Activated T-cell treated with anti-CD3 and anti-CD28 coated beads, Interleukin-2, amount 50 U/mL, for 72 hours (primary cell): Measurements from ENCODE around the gene ARPC5L. TPM values are rescaled to one million over a fixed set of nuclear protein-coding genes. Genes with fewer than 3 reads are reported as not detected.

Source experiments
- ATAC-seq, 2 donors: fragments of 150-1000 bp; cut with Tn5 transposase; replicated peaks in 1 of 2; 2 replicates each; pipeline ENCODE4 v1.10.0; 2021; ENCODE audit warnings: moderate library complexity in 2 of 2, mild to moderate bottlenecking in 1 of 2
- DNase-seq, 2 donors: peaks; one replicate each; pipeline ENCODE4 v3.0.0; 2021 to 2022; ENCODE audit warnings: mixed read lengths in 1 of 2
- H3K27ac Mint-ChIP-seq: one replicate; pipeline ENCODE4 v1.8.0; 2022; ENCODE audit warnings: mild to moderate bottlenecking, moderate library complexity, mixed read lengths
- H3K27me3 Mint-ChIP-seq: one replicate; pipeline ENCODE4 v1.8.0; 2022; ENCODE audit warnings: low read depth, mixed read lengths
- H3K36me3 Mint-ChIP-seq, 2 donors: one replicate each; pipeline ENCODE4 v1.8.0; 2022; ENCODE audit warnings: mixed read lengths in 2 of 2, mild to moderate bottlenecking in 1 of 2; ENCODE audit not compliant: insufficient read depth in 2 of 2
- H3K4me1 Mint-ChIP-seq: one replicate; pipeline ENCODE4 v1.8.0; 2022; ENCODE audit warnings: low read depth, mixed read lengths
- H3K4me3 Mint-ChIP-seq, 2 donors: one replicate each; pipeline ENCODE4 v1.8.0; 2022; ENCODE audit warnings: mild to moderate bottlenecking in 2 of 2, mixed read lengths in 2 of 2, moderate library complexity in 2 of 2
- H3K9me3 Mint-ChIP-seq, 2 donors: one replicate each; pipeline ENCODE4 v1.8.0; 2022; ENCODE audit warnings: mixed read lengths in 2 of 2
- total RNA-seq, 2 donors: library from RNA; stranded (reverse); gene quantifications; one replicate each; pipeline ENCODE4 v1.2.3, GENCODE V29; 2022

Gene ARPC5L
- total RNA-seq, 2 donors from 2014 or later, result 116 to 125 TPM

DNA sequence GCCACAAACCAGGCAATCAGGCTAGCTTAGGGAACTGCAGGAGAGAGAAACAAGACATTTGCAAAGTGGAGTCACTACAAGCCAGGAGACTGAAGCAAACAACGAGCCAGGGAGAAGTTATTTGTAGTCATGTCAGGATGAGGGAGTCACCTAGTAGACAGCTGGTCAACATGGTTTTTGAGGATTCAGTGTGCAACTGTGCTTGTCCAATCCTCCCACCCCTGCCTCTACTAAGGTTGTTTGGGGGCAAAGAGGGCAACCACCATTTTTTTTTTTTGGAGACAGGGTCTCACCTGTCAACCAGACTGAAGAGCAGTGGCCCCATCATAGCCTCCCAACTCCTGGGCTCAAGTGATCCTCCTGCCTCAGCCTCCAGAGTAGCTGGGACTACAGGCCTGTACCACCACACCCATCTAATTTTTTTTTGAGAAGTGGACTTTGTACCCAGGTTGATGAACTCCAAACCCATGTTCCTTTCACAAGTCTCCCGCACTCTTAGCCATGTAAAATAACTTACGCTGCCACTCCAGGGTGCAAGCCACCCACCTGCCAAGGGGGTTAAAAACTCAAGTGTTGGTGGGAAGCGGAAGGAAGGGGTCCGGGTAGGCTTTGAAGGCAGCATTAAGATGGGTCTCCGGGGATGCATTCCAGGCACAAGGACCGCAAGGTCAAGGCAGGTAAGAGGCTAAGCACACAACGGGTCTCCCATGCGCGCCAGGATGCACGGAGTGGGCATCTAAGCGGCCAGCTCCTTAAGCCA is 1.2 kb upstream of the ARPC5L start:
- DNase-seq (no peak), ATAC-seq (no peak)
- Mint-ChIP-seq H3K4me3 (peak overlapping the region; percentile 92 to 94), H3K9me3 (no peaks in the 10 kb centered on the region), H3K36me3 (peaks cover 12 to 24% of the 10 kb centered on the region in 2 donors), H3K27ac (peak overlapping the region; percentile 87), H3K27me3 (no peaks in the 10 kb centered on the region), H3K4me1 (peaks cover 41% of the 10 kb centered on the region)

DNA sequence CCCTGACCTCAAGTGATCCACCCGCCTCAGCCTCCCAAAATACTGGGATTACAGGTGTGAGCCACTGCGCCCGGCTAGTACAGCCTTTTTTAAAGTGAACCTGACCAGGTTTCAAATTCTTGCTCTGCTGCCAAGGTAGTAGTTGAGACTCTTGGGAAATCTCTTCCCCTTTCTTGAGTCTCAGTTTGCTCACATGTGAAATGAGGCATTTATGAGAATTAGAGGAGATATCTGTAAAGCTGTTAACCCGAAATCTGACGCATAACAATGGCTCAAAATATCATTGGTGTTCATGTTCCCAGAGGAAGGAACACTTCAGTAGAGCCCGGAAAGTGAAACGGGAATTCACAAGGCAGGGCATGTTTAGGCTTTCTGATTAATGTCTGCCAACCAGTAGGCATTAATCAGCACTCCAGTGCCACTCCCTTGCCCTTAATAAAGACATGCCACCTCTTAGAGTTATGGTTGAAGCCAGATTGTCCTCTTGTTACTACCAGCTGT is 1.5 kb downstream of the ARPC5L start:
- H3K27ac Mint-ChIP-seq, result no peak overlapping the region
- DNase-seq, result no peak
- H3K36me3 Mint-ChIP-seq, result peaks cover 12 to 22% of the 10 kb centered on the region in 2 donors
- no peak for ATAC-seq
- H3K27me3 Mint-ChIP-seq, result no peaks in the 10 kb centered on the region
- H3K4me1 Mint-ChIP-seq, result peaks cover 45% of the 10 kb centered on the region
- H3K9me3 Mint-ChIP-seq, result no peaks in the 10 kb centered on the region
- peak overlapping the region; percentile 37 to 55 for H3K4me3 Mint-ChIP-seq

DNA sequence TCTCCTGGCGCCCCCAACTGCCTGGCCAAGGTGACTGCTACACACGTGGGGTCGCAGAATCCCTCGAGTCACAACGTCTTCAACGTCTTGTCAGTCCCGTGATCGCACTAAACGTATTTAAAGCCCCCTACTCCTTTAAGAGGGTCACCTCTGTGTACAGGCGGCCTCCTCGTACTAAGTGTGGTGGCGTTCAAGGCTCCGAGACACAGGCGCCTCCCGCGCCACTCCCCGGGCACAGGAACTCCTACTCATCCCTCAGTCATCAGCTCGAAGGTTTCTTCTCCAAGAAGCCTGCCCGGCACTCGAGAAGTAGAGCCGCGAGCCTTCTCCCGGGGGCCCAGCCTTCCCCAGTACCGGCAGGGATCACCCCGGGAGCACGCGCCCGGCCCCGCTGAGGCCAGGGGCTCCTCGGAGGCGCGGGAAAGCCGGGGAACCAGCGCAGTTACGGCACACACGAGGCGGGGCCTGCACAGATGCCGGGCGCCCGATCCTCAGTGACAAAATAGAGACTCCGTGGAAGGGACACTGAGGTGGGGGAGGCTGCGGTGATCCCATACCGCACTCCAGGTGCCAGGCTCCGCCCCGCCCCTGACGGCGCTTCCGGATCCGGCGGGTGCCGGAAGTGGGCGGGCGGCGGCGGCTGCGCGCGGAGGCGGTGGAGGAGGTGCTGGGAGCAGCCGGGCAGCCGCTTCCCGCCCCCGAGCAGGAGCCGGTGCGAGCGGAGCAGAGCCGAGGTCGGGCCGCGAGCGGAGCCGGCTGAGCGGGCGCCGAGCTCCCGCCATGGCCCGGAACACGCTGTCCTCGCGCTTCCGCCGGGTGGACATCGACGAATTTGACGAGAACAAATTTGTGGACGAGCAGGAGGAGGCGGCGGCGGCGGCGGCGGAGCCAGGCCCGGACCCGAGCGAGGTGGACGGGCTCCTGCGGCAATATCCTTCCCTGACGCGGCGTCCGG is 6.9 kb downstream of the ARPC5L start:
- H3K9me3 Mint-ChIP-seq, result no peaks in the 10 kb centered on the region
- H3K4me1 Mint-ChIP-seq, result peaks cover 55% of the 10 kb centered on the region
- ATAC-seq (peak; percentile 70 to 72), DNase-seq (peak; percentile 96 to 97)
- no peaks in the 10 kb centered on the region for H3K27me3 Mint-ChIP-seq
- peaks cover 27 to 40% of the 10 kb centered on the region in 2 donors for H3K36me3 Mint-ChIP-seq
- peak overlapping the region; percentile 99 for H3K27ac Mint-ChIP-seq
- peak overlapping the region; percentile 98 for H3K4me3 Mint-ChIP-seq

DNA sequence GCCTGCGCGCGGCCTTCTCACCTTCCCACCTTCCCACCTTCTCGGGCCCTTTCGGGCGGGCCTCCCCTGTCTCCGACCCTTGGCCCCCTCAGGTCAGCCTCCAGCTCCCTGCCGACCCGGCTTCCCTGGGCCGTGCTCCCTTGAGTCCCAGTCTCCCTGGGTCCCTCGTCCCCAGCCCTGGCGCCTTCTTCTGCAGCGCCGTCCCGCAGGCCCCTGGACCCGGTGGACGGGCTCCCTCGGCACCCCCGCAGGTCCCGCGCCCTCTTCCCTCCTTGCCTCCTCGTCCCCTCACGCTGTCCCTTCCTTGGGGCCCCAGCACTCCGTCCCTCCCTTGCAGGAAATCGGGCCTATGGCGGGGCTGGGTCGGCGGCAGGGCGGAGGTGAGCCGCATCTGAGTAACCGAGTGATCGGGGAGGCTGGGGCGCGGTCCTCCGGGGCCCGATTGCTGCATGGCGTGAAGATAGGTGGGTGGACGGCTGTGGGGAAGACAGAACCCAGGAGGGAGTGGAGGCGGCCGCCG is 7.6 kb downstream of the ARPC5L start:
- DNase-seq (peak in 1 of 2 donors; percentile 66), ATAC-seq (peak; percentile 12 to 25)
- H3K27ac Mint-ChIP-seq, result peak overlapping the region; percentile 99
- H3K4me3 Mint-ChIP-seq, result peak overlapping the region; percentile 98
- H3K4me1 Mint-ChIP-seq, result peaks cover 58% of the 10 kb centered on the region
- H3K27me3 Mint-ChIP-seq, result no peaks in the 10 kb centered on the region
- H3K36me3 Mint-ChIP-seq, result peaks cover 27 to 44% of the 10 kb centered on the region in 2 donors
- no peaks in the 10 kb centered on the region for H3K9me3 Mint-ChIP-seq

DNA sequence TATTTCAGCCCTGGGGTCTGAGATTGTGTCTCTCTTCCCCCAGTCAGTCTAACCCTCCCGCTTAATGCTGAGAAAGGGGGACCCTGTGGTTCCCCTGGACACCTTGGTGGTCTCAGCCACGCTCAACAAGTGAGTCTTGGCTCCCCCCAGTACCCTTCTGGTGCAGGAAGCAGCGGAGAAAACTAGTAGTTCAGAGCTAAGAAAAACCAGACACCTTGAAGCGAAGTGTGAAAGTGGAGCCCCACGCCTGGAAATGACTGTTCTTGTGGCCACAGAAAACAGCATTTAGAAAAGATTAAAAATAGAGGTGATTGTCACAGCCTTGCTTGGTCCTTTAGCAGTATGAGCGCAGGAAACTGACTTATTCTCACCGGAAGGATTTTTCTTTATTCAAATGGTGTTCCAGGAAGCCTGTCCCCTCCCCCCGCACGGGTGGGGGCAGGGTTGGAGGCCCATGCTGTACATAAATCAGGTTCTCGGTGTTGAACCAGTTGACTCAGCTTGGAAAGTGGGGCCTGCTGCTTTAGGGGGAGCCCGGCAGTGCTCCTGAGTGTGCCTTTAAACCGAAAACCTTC is 8.1 kb downstream of the ARPC5L start:
- peak; percentile 92 to 95 for DNase-seq
- ATAC-seq, result peak; percentile 71 to 73
- Mint-ChIP-seq H3K9me3 (no peaks in the 10 kb centered on the region), H3K27me3 (no peaks in the 10 kb centered on the region), H3K4me1 (peaks cover 63% of the 10 kb centered on the region), H3K4me3 (peak overlapping the region; percentile 98), H3K36me3 (peaks cover 27 to 49% of the 10 kb centered on the region in 2 donors), H3K27ac (peak overlapping the region; percentile 99)

- H3K9me3 Mint-ChIP-seq, result no peaks in the 10 kb centered on the region
- no peaks in the 10 kb centered on the region for H3K27me3 Mint-ChIP-seq
- peak overlapping the region; percentile 98 for H3K4me3 Mint-ChIP-seq
- peaks cover 27 to 54% of the 10 kb centered on the region in 2 donors for H3K36me3 Mint-ChIP-seq
- peak in 1 of 2 donors; percentile 19 for DNase-seq
- no peak for ATAC-seq
- H3K4me1 Mint-ChIP-seq, result peaks cover 63% of the 10 kb centered on the region
- peak overlapping the region; percentile 99 for H3K27ac Mint-ChIP-seq
Measured at GRCh38 chr9:124870723-124871122, 8.8 kb downstream of the ARPC5L start.

- H3K27ac Mint-ChIP-seq, result peak overlapping the region; percentile 99
- peaks cover 63% of the 10 kb centered on the region for H3K4me1 Mint-ChIP-seq
- peaks cover 27 to 54% of the 10 kb centered on the region in 2 donors for H3K36me3 Mint-ChIP-seq
- H3K9me3 Mint-ChIP-seq, result no peaks in the 10 kb centered on the region
- H3K4me3 Mint-ChIP-seq, result peak overlapping the region; percentile 98
- DNase-seq (no peak), ATAC-seq (no peak)
- no peaks in the 10 kb centered on the region for H3K27me3 Mint-ChIP-seq
Measured at GRCh38 chr9:124871156-124871561, 9.2 kb downstream of the ARPC5L start.

DNA sequence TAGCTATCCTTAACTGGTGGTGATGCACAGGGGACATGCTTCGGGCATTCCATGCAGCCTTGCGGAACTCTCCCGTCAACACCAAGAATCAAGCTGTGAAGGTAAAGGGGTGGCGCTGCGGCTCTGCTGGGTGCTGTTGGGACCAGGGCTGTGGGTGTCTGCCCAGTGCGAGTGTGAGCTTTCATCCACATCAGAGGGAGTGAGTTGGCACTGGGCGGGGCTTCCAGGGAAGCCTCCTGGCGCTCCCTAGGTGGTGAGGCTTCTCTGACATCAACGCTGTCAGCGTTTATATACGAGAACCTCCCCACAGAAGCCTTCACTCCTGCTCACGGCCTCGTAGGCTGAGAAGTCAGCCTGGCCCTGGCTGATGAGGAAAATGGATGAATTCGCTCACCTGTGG is 11.7 kb downstream of the ARPC5L start:
- ATAC-seq (no peak), DNase-seq (peak in 1 of 2 donors; percentile 20)
- H3K27me3 Mint-ChIP-seq, result no peaks in the 10 kb centered on the region
- no peaks in the 10 kb centered on the region for H3K9me3 Mint-ChIP-seq
- peak overlapping the region; percentile 98 for H3K4me3 Mint-ChIP-seq
- peaks cover 61% of the 10 kb centered on the region for H3K4me1 Mint-ChIP-seq
- H3K27ac Mint-ChIP-seq, result peak overlapping the region; percentile 99
- peaks cover 27 to 58% of the 10 kb centered on the region in 2 donors for H3K36me3 Mint-ChIP-seq

DNA sequence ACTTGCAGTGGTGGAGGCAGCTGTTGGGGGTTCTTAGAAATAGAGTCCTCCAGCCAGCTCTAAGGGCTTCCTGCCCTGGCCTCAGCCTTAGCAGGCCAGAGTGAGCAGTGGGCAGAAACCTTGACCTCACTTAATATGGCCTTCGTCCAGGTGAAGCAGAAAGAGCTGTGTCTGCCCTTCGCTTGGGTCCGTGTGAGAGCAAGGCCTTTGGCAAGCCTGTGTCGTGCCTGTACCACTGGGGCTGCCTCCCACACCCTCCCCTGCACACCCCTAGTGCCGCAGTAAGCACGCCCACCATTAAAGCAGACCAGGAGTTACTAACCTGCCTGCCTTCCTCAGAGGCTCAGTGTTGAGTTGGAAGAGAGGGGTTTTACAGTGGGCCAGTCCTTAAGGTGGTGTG is 13.6 kb downstream of the ARPC5L start:
- no peak overlapping the region for H3K4me3 Mint-ChIP-seq
- DNase-seq, result no peak
- H3K4me1 Mint-ChIP-seq, result peaks cover 57% of the 10 kb centered on the region
- H3K36me3 Mint-ChIP-seq, result peaks cover 19 to 51% of the 10 kb centered on the region in 2 donors
- no peaks in the 10 kb centered on the region for H3K27me3 Mint-ChIP-seq
- H3K9me3 Mint-ChIP-seq, result no peaks in the 10 kb centered on the region
- peak overlapping the region; percentile 87 for H3K27ac Mint-ChIP-seq
- no peak for ATAC-seq

GRCh38 chr9:124877021-124877782 is 15.3 kb downstream of the ARPC5L start:
- Mint-ChIP-seq H3K4me3 (no peak overlapping the region), H3K4me1 (peaks cover 40% of the 10 kb centered on the region), H3K9me3 (no peaks in the 10 kb centered on the region), H3K36me3 (peaks cover 7 to 34% of the 10 kb centered on the region in 2 donors), H3K27ac (peak overlapping the region; percentile 56), H3K27me3 (no peaks in the 10 kb centered on the region)
- ATAC-seq, result no peak
- DNase-seq, result no peak

DNA sequence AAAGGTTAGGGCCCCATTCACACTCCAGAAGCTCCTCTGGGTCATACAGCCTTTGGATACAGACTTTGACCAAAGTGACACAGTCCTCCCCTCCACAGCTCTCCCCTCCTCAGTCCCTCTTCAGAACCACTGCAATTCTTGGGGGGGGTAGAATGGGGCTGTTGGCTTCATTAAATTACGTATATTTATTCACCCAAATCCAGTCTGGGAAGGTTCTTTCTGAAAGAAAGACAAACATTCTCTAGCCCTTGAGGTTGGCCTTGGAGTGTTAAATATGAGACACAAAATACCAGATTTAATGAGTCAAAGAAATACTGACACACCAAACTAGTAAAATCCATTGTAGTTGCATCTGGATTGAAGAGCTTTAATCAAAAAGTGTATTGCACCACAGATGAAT is 16.1 kb downstream of the ARPC5L start:
- peaks cover 5 to 26% of the 10 kb centered on the region in 2 donors for H3K36me3 Mint-ChIP-seq
- H3K4me3 Mint-ChIP-seq, result no peak overlapping the region
- peak overlapping the region; percentile 24 for H3K27ac Mint-ChIP-seq
- H3K4me1 Mint-ChIP-seq, result peaks cover 31% of the 10 kb centered on the region
- no peaks in the 10 kb centered on the region for H3K27me3 Mint-ChIP-seq
- no peak for DNase-seq
- H3K9me3 Mint-ChIP-seq, result no peaks in the 10 kb centered on the region
- ATAC-seq, result no peak

DNA sequence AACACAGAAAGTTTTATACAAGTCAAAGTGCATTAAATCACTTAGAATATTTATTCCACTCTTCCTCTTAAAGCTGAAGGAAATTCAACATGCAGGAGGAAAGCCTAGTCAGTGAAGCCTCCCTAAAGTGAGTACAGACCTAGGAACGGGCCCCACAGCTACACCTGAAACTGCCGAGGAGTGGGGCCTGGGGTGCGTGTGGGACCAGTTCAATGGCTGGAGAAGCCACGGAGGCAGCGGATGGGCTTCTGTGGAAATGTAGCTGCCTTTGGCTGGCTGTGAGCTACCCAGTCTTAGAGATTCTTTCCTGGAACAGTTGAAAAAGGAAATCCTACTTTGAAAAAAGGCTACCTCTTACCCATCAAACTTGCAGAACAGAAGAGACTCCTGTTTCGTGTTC is 16.6 kb downstream of the ARPC5L start:
- Mint-ChIP-seq H3K27me3 (no peaks in the 10 kb centered on the region), H3K4me3 (no peak overlapping the region), H3K9me3 (no peaks in the 10 kb centered on the region), H3K36me3 (peaks cover under 1 to 22% of the 10 kb centered on the region in 2 donors), H3K4me1 (peaks cover 26% of the 10 kb centered on the region), H3K27ac (peak overlapping the region; percentile 24)
- DNase-seq, result no peak
- ATAC-seq, result no peak
